GM19463 (cell line): ENCODE data around the gene METAP2.
"Not testable (repeated sequence)": the region's sequence is repeated elsewhere in the genome, so short reads cannot be mapped to it uniquely, and the experiment has no call there.

ENCODE experiments used
- ATAC-seq: cut with Tn5 transposase; IDR thresholded peaks from one replicate; pipeline ENCODE4 v1.9.1; 2021; ENCODE audit warnings: mild to moderate bottlenecking, moderate library complexity; ENCODE audit not compliant: unreplicated experiment

Gene METAP2

GRCh38 chr12:95462081-95462480 lies 11.9 kb upstream of the METAP2 start:
- ATAC-seq: no peak

DNA sequence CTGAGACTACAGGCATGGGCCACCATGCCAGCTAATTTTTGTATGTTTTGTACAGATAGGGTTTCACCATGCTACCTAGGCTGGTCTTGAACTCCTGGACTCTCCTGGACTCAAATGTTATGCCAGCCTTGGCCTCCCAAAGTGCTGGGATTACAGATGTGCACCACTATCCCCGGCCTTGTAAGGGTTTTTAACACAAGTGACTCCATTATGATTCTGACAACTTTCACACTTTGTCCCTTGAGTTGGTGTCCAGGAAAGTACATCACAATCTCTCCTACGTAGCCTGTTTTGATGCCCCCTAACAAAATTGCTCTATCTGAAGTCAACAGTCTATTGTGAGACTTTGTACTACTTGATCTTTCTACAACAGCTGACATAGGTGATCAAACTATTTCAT lies 11.4 kb upstream of the METAP2 start:
- ATAC-seq: no peak

GRCh38 chr12:95463050-95463449 lies 10.9 kb upstream of the METAP2 start:
- no peak for ATAC-seq

DNA sequence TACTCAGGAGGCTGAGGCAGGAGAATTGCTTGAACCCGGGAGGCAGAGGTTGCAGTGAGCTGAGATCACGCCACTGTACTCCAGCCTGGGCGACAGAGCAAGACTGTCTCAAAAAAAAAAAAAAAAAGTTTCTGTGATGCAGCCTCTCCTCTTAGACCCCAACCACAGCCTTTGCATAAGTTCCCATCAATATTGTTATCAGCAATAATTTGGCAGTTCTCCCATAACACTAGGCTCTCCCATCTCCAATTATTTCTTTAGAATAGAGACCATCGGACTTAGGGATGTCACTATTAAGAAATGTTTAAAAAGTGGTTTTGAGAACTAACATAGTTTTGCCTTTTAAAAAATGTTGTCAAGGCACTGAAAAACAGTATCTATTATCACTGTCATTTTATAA lies 10.2 kb upstream of the METAP2 start:
- ATAC-seq: not testable (repeated sequence)

DNA sequence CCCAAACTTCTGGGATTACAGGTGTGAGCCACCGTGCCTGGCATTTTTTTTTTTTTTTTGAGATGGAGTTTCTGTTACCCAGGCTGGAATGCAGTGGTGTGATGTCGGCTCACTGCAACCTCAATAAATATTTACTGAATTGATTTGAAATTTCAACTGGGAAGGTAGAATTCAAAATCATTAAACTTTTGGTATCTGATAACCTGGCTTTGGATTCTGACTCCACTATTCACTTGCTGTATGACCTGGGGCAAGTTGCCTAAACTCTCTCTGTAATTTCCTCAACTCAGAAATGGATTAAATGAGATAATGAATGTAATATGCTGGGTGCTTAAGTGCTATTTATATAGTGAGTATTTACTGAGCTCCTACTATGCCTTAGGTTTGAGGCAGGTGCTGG lies 8.7 kb upstream of the METAP2 start:
- no peak for ATAC-seq

- ATAC-seq: no peak
Measured at GRCh38 chr12:95470300-95470699, 3.7 kb upstream of the METAP2 start.

- peak; percentile 16 for ATAC-seq
Measured at GRCh38 chr12:95473231-95473883, 595 bp upstream of the METAP2 start.

GRCh38 chr12:95474660-95474958 lies 657 bp downstream of the METAP2 start:
- no peak for ATAC-seq

- ATAC-seq: no peak
Measured at GRCh38 chr12:95480230-95480629, 6.3 kb downstream of the METAP2 start.

- no peak for ATAC-seq
Measured at GRCh38 chr12:95481072-95481471, 7.1 kb downstream of the METAP2 start.

DNA sequence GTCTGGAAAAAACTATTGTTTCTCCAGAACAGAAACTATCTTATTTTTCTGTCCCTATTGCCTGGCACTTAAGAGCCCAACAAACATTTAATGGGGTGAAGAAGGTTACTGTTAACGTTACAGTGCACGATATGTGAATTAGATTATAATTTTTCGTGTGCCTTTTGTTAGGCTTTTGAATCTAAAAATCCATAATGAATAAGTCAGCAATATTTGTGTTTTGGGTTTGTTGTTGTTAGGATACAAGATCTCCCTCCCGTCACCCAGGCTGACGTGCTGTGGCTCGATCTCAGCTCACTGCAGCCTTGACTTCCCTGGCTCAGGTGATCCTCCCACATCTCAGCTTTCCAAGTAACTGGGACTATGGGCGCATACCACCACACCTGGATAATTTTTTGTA lies 7.9 kb downstream of the METAP2 start:
- ATAC-seq: no peak

DNA sequence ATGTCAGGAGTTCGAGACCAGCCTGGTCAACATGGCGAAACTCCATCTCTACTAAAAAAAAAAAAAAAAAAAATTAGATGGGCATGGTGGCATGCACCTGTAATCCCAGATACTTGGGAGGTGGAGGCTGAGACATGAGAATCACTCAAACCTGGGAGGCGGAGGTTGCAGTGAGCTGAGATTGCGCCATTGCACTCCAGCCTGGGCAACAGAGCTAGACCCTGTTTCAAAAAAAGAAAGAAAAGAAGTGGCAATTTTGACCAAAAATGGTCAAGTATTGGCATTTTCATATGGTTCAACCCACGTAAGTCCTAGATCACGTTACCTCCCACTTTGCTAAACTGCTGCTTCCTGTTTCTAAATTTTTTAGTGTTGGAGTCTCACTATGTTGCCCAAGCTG lies 8.6 kb downstream of the METAP2 start:
- ATAC-seq: not testable (repeated sequence)

- ATAC-seq: no peak
Measured at GRCh38 chr12:95484524-95484923, 10.6 kb downstream of the METAP2 start.

- no peak for ATAC-seq
Measured at GRCh38 chr12:95487024-95487423, 13.1 kb downstream of the METAP2 start.

DNA sequence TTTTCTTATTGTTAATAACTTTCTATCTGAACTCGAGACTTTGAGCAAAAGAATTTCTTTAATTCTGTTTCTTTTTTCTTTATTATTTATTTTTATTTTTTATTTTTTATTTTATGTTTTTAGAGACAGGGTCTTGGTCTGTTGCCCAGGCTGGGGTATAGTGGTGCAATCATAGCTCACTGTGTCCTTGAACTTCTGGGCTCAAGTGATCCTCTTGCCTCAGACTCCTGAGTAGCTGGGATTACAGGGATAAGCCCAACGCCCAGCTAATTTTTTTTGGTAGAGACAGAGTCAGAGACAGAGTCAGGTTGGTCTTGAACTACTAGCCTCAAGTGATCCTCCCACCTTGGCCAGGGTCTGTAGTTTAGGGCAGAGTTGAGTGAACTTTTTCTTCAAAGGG lies 18.5 kb downstream of the METAP2 start:
- ATAC-seq: no peak

DNA sequence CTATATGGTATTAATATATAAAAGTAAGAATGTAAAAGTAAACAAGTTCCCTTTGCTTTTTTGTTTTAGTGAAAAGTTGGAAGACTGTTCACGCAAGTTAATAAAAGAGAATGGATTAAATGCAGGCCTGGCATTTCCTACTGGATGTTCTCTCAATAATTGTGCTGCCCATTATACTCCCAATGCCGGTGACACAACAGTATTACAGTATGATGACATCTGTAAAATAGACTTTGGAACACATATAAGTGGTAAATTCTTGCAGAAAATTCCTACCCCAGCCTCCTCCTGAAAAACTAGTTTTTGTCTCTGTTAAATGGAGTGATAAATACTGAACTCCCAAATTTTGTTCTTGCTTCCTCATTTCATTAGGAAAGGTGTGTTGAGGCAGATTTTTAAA lies 20.9 kb downstream of the METAP2 start:
- no peak for ATAC-seq

GRCh38 chr12:95495433-95495832 lies 21.5 kb downstream of the METAP2 start:
- ATAC-seq: no peak

DNA sequence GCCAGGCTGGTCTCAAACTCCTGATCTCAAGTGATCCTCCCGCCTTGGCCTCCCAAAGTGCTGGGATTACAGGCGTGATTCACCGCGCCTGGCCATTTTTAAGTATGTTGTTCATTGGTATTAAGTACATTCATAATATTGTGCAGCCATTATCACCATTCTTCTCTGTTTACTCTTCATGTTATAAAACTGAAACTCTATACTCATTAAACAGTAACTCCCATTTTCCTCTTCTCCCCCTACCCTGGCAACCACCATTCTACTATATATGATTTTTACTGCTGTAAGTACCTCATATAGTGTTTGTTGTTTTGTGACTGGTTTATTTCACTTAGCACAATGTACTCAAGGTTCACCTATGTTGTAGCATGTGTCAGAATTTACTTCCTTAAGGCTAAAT lies 23.1 kb downstream of the METAP2 start:
- no peak for ATAC-seq

GRCh38 chr12:95498968-95499367 lies 25.0 kb downstream of the METAP2 start:
- no peak for ATAC-seq

- no peak for ATAC-seq
Measured at GRCh38 chr12:95499772-95500171, 25.8 kb downstream of the METAP2 start.

DNA sequence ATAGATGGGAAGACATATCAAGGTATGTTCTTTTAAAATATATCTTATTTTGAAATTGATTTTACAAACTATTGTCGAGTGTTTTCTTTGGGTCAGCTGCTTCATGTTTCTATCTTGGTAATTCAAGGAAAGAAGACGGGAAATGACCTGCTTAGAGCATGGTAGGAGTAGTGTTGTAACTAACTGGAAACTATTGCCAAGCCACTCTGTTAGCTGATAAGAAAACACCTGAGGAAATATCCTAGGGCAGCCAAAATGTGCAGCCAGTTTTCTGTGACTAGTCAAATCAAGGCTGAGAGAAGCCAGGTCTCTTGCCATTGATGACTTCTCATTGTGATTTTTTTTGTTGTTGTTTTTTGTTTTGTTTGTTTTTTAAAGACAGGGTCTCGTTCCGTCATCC lies 30.2 kb downstream of the METAP2 start:
- no peak for ATAC-seq

DNA sequence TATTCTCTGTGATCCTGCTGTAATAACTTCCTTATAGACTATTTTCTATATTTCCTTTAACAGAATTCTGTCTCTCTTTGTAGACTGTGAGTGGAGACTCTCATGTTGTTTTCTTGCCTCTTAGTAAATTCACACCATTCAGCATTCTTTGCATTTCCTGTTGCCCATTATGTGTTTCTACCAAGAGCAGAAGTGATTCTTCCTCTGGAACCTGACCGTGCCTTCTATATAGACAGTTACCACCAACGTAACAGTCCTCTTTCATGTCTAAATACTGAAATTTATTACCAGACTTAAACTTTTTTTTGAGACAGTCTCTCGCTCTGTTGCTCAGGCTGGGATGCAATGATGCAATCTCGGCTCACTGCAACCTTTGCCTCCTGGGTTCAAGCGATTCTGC lies 31.1 kb downstream of the METAP2 start:
- no peak for ATAC-seq

DNA sequence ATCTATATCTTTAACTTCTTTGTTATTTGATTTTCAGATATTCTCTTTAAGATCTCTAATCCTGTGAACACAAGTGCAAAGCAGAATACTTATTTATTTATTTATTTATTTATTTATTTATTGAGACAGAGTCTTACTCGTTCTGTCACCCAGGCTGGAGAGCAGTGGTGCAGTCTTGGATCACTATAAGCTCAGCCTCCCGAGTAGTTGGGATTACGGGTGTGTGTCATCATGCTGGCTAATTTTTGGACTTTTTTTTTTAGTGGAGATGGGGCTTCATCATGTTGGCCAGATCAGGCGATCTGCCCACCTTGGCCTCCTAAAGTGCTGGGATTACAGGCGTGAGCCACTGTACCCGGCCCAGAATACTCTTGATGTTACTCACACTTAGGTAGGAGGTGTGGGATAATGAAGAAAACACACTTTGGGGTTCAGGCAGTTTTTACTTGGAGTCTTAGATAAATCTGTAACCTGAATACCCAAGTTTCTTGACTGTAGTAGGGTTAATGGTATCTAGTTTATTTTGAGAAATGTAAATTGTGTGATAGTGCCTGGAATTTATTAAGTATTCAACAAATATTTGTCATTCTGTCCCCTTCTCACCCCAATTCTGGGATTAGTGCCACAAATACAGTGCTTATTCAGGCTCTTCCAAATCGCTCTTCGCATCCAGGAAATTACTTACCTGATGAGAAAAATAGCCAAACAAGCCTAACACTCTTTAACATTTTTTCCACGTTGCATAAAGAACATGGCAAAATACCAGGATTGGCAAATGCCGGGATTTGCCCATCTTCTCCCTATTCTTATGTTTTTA lies 33.0 kb downstream of the METAP2 start:
- no peak for ATAC-seq
